ENCODE results near the gene CIROP. TPM values are rescaled to one million over a fixed set of nuclear protein-coding genes. Genes with fewer than 3 reads are reported as not detected.

The CIROP gene
- total and polyA plus RNA-seq, 2 experiments from 2014 or later: 0.15 TPM; not detected in 1

DNA sequence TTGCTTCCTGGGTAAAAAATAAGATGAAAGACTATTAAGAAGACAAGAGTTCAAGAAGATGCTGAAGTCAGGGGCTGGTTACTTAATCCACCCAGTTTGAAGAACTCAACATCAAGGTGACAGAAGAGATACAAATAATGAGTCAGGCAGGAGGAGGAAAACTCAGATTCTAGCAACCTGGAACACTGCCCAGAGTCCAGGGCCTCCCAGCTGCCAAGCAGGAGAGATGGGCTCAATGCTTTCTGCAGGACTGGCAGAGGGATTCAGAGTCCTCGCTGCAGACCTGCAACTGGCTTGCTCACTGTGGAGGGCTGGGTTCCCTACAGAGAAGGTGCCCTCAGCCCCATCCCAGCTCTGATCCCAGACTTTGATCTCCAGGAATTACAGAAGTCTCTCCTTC lies 42.9 kb upstream of the CIROP start:
- no peaks in the 10 kb centered on the region for H3K36me3 ChIP-seq
- no peak overlapping the region for H3K4me3 ChIP-seq
- no peaks in the 10 kb centered on the region for H3K27me3 ChIP-seq
- no peaks in the 10 kb centered on the region for H3K9me3 ChIP-seq (ENCODE audit: low read depth)
- H3K4me1 ChIP-seq (ENCODE audit: low read depth): no peaks in the 10 kb centered on the region
- no peak overlapping the region for H3K27ac ChIP-seq
- DNase-seq (ENCODE audit: low read depth in 1 of 2, low spot score in 1 of 2): peak in 1 of 2 donors; percentile 75
- TF ChIP-seq, protein P1, sequence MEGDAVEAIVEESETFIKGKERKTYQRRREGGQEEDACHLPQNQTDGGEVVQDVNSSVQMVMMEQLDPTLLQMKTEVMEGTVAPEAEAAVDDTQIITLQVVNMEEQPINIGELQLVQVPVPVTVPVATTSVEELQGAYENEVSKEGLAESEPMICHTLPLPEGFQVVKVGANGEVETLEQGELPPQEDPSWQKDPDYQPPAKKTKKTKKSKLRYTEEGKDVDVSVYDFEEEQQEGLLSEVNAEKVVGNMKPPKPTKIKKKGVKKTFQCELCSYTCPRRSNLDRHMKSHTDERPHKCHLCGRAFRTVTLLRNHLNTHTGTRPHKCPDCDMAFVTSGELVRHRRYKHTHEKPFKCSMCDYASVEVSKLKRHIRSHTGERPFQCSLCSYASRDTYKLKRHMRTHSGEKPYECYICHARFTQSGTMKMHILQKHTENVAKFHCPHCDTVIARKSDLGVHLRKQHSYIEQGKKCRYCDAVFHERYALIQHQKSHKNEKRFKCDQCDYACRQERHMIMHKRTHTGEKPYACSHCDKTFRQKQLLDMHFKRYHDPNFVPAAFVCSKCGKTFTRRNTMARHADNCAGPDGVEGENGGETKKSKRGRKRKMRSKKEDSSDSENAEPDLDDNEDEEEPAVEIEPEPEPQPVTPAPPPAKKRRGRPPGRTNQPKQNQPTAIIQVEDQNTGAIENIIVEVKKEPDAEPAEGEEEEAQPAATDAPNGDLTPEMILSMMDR (IDR thresholded peaks at IDR 0.05; ENCODE audit: low read depth, low read length): no peak

DNA sequence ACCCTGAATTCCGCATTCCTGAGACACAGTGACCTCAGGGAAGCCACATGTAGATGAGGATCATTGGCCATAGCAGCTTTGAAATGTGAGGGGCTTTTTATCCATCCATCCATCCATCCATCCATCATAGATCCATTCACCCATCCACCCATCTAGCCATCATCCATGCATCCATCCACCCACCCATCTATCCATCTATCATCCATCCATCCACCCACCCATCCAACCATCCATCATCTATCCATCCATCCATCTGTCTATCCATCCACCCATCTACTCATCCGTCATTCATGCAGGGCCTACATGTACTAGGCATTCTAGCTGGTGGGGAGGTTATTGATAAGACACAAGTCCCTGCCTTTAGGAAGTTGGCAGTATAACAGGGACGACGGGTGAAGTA lies 42.2 kb upstream of the CIROP start:
- H3K27ac ChIP-seq: no peak overlapping the region
- TF ChIP-seq, protein P1 (IDR thresholded peaks at IDR 0.05; ENCODE audit: low read depth, low read length): no peak
- no peak for DNase-seq (ENCODE audit: low read depth in 1 of 2, low spot score in 1 of 2)
- no peaks in the 10 kb centered on the region for H3K36me3 ChIP-seq
- H3K27me3 ChIP-seq: no peaks in the 10 kb centered on the region
- H3K4me1 ChIP-seq (ENCODE audit: low read depth): peaks cover 3% of the 10 kb centered on the region
- H3K4me3 ChIP-seq: no peak overlapping the region
- H3K9me3 ChIP-seq (ENCODE audit: low read depth): no peaks in the 10 kb centered on the region

DNA sequence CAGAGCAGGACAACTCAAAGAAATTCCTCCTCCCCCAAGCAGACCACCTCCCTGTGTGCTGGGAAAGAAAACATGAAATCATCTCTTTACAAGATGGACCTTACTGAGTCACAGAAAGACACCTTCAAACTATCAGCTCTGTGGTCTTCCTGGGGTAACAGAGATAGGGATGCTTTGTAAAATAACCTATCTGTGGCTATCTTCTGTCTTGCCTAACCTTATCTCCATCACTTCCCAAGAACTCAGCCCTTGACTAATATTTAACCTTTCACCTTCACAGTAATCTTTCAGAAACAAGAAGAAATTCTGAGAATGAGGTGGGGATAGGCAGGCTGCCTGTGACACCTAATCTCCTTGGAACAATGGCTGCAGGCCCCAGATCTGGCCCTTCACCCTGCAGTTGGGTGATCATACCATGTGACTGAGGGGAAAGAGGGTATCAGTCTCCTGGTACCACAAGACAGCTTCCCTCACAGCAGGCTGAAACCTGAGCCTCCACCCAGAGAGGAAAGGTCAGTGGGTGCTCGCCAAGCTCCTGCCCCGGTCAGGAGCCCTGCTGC lies 41.6 kb upstream of the CIROP start:
- DNase-seq (ENCODE audit: low read depth in 1 of 2, low spot score in 1 of 2): no peak
- Histone ChIP-seq H3K36me3 (no peaks in the 10 kb centered on the region), H3K27me3 (no peaks in the 10 kb centered on the region), H3K9me3 (ENCODE audit: low read depth) (no peaks in the 10 kb centered on the region), H3K4me1 (ENCODE audit: low read depth) (peaks cover 4% of the 10 kb centered on the region), H3K4me3 (no peak overlapping the region), H3K27ac (no peak overlapping the region)
- TF ChIP-seq, protein P1 (IDR thresholded peaks at IDR 0.05; ENCODE audit: low read depth, low read length): no peak

DNA sequence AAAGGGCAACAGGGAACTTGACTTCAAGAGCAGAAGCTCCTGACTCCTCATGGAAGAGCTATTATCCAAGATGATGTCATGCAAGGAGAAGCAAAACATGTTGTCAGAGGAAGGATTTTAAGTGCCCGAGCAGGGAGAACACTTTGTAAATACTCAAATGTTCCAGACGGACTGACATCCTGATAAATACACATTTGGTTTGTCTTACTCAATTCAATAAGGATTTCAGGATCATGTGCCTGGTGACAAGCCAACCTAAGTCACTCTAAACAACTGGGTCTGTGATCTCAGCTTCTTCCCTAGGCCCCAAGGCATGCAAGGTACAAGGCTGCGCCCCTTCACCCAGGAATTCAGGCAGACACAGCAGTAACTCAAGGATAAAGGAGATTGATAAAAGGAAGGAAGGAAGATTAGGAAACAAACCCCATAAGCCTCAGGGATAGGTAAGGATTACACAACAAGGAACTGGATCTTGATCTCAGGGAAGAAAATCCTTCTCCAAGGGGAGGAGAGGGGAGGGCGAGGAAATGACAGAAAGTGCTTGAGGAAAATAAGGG lies 41.1 kb upstream of the CIROP start:
- TF ChIP-seq, protein P1 (IDR thresholded peaks at IDR 0.05; ENCODE audit: low read depth, low read length): no peak
- H3K4me1 ChIP-seq (ENCODE audit: low read depth): peaks cover 4% of the 10 kb centered on the region
- no peak overlapping the region for H3K4me3 ChIP-seq
- H3K27me3 ChIP-seq: no peaks in the 10 kb centered on the region
- H3K36me3 ChIP-seq: no peaks in the 10 kb centered on the region
- DNase-seq (ENCODE audit: low read depth in 1 of 2, low spot score in 1 of 2): peak in 1 of 2 donors; percentile 51
- no peaks in the 10 kb centered on the region for H3K9me3 ChIP-seq (ENCODE audit: low read depth)
- no peak overlapping the region for H3K27ac ChIP-seq

DNA sequence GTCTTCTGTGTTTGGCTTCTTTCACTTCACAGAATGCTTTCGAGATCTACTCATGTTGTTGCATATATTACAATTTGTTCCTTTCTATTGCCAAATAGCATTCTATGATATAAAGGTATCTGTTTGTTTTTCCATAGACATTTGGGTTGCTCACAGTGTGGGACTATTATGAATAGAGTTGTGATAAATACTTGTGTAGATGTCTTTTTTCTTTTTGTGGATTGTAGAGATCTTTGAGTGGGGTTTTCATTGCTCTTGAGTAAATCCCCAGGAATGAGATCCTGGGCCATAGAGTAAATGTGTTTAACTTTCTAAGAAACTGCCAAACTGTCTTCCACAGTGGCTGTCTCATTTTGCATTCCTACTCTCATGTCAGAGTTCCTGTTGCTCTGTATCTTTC lies 39.1 kb upstream of the CIROP start:
- H3K9me3 ChIP-seq (ENCODE audit: low read depth): no peaks in the 10 kb centered on the region
- H3K27me3 ChIP-seq: no peaks in the 10 kb centered on the region
- H3K4me1 ChIP-seq (ENCODE audit: low read depth): peaks cover 7% of the 10 kb centered on the region
- DNase-seq (ENCODE audit: low read depth in 1 of 2, low spot score in 1 of 2): no peak
- no peaks in the 10 kb centered on the region for H3K36me3 ChIP-seq
- no peak overlapping the region for H3K27ac ChIP-seq
- TF ChIP-seq, protein P1 (IDR thresholded peaks at IDR 0.05; ENCODE audit: low read depth, low read length): no peak
- H3K4me3 ChIP-seq: no peak overlapping the region
